ENCODE results near the gene TUBGCP6.

The TUBGCP6 gene

GRCh38 chr22:50222508-50222907 lies 22.3 kb downstream of the TUBGCP6 start:
- no peak for DNase-seq

GRCh38 chr22:50221410-50222300 lies 23.2 kb downstream of the TUBGCP6 start:
- DNase-seq, result no peak

- DNase-seq, result no peak
Measured at GRCh38 chr22:50220603-50221409, 24.0 kb downstream of the TUBGCP6 start.

GRCh38 chr22:50219800-50220602 lies 24.8 kb downstream of the TUBGCP6 start:
- DNase-seq, result no peak

GRCh38 chr22:50218996-50219727 lies 25.7 kb downstream of the TUBGCP6 start:
- DNase-seq, result no peak

- DNase-seq, result no peak
Measured at GRCh38 chr22:50218153-50218995, 26.4 kb downstream of the TUBGCP6 start.

- no peak for DNase-seq
Measured at GRCh38 chr22:50217543-50218152, 27.2 kb downstream of the TUBGCP6 start.

- no peak for DNase-seq
Measured at GRCh38 chr22:50216684-50217520, 27.9 kb downstream of the TUBGCP6 start.

GRCh38 chr22:50216055-50216683 lies 28.7 kb downstream of the TUBGCP6 start:
- no peak for DNase-seq

- DNase-seq, result no peak
Measured at GRCh38 chr22:50215297-50216054, 29.3 kb downstream of the TUBGCP6 start.

GRCh38 chr22:50213263-50213662 lies 31.6 kb downstream of the TUBGCP6 start:
- no peak for DNase-seq

GRCh38 chr22:50211147-50211546 lies 33.7 kb downstream of the TUBGCP6 start:
- no peak for DNase-seq

GRCh38 chr22:50210378-50211139 lies 34.3 kb downstream of the TUBGCP6 start:
- DNase-seq, result no peak

GRCh38 chr22:50209893-50210292 lies 34.9 kb downstream of the TUBGCP6 start:
- DNase-seq, result no peak

GRCh38 chr22:50208939-50209892 lies 35.6 kb downstream of the TUBGCP6 start:
- DNase-seq, result no peak

- DNase-seq, result no peak
Measured at GRCh38 chr22:50208430-50208938, 36.3 kb downstream of the TUBGCP6 start.
